ENCODE measurements around the gene KLHL41.

GRCh38 chr2:169464882-169465281 lies 44.6 kb upstream of the KLHL41 start:
- TF ChIP-seq CTCF (IDR thresholded peaks at IDR 0.05), result no peak
- no peak for TF ChIP-seq POLR2A (IDR thresholded peaks at IDR 0.05)

All from adrenal gland (tissue), 5 donors.